ENCODE results near the gene MOBP.
A peak's percentile ranks its signal among the peaks of the same experiment; 100 is the strongest.
"Not testable (repeated sequence)": the region's sequence is repeated elsewhere in the genome, so short reads cannot be mapped to it uniquely, and the experiment has no call there.

MOBP gene, protein sequence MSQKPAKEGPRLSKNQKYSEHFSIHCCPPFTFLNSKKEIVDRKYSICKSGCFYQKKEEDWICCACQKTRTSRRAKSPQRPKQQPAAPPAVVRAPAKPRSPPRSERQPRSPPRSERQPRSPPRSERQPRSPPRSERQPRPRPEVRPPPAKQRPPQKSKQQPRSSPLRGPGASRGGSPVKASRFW

DNA sequence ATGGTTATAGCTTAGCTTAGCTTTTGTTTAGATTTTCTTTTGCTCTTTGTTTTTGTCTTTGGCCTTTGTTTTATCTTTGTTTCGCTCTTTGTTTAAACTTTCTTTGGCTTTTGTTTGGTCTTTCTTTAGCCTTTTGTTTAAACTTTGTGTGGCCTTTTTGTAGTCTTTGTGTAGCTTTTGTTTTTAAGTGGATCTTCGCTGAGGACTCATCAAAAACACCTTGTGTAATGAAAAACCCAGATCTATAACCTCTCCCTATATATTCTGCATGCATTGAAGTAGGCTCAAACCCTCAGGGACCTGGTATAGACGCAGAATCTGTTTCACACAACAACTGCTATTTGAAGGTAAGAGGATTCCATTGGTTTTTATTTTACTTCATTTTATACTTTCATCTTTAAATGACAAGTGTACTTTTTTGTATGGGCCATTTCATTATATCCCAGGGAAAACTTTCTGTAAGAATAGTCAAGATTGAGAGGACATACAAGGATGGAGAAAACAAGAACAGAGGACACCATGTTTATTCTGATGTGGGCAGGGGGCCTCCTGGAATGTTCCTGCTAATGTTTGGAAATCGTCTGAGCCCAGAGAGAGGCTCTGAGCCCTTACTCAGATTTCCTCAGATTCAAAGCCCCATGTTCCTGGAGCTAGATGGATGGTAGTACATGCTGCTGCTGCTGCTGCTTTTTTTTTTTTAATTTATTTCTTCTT, at the start of gene MOBP:
Gene MOBP (plus strand): TSS at position 287 of the 714 bp plus-strand sequence. CDS start 34,390 bp downstream, outside the sequence.
- no peak for DNase-seq

DNA sequence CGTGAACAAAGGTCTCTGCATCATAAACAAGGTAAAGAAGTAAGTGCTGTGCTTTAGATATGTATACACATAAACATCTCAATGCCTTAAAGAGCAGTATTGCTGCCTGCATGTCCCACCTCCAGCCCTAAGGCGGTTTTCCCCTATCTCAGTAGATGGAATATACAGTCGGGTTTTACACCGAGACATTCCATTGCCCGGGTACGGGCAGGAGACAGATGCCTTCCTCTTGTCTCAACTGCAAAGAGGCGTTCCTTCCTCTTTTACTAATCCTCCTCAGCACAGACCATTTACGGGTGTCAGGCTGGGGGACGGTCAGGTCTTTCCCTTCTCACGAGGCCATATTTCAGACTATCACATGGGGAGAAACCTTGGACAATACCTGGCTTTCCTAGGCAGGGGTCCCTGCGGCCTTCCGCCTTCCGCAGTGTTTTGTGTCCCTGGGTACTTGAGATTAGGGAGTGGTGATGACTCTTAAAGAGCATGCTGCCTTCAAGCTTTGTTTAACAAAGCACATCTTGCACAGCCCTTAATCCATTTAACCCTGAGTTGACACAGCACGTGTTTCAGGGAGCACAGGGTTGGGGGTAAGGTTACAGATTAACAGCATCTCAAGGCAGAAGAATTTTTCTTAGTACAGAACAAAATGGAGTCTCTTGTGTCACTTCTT, 48.8 kb upstream of the MOBP start:
- not testable (repeated sequence) for DNase-seq

DNA sequence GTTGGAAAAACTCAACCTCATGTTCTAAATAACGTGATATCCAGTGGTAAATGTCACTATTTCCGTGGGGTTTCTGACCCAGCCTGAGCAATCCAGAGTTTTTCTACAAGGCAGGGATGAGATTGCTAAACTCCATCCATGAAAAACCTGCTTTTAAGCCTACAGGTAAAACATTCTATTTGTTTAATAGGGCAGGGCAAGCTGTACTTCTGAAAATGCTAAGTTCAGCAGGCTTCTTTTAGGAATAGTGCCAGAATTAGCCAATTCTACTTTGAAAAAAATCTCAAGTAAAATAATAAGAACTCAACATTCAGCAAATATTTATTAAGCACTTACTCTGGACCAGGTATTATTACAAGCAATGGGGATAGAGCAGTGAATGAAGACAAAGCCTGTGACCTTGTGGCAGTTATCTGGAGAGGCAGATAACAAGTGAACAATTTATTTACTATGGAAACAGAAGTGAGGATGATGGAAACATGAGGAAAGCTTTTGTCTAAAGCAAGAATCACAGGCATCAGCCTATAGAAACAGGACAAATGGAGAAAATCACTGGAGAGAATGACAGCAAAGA, 47.7 kb upstream of the MOBP start:
- no peak for DNase-seq

DNA sequence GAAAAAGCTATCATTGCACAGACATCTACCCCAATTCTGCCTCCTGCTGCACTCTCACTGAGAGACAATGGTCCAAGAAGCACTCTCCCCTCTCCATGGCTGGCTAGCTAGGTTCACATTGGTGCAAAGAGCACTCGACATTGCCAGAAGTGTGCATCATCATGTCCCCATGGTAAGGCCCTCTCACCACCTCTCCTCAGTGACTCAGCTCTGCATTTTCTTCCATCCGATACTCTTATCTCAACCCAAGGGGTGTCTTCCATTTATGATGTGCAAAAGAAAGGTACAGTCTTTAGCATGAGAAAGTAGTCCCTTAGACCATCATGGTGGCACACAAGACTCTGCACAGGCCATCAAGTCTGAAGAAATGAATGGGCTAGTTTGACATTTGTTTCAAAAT, 46.9 kb upstream of the MOBP start:
- DNase-seq = no peak

DNA sequence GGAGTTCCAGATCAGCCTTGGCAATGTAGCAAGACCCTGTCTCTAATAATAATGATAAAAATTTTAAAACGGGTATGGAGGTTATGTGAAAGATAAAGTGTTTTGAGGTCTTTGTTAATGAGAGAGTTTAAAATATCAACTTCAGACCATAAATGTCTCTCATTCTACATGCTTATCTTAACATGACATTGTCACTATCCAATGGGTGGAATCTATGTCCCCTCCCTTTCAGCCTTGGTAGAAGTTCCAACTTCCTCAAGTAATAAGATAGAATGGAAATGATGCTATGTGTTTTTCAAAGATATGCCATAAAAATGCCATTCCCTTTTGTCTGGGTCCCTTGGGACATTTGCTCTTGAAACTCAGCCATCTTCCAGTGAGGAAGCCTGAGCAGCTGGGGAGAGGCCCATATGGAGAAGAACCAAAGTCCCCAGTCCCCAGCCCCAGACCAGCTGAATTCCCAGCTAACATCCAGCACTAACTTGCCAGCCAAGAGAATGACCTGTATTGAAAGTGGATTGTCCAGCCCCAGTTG, 44.0 kb upstream of the MOBP start:
- DNase-seq = no peak

DNA sequence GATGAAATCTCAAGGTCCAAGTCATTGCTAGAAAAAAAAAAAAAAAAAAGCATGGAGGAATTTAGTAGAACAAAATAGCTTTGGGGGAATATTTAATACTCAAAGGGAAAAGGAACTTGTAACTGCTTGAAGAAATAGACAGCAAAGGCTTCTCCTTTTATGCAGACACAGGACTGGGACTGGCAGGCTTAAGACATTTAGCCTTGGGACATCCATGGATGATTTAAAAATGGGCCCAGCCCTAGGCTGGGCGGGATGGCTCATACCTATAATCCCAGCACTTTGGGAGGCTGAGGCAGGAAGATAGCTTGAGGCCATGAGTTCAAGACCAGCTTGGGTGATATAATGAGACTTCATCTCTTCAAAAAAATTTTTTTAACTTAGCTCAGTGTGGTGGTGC, 41.2 kb upstream of the MOBP start:
- DNase-seq = no peak

DNA sequence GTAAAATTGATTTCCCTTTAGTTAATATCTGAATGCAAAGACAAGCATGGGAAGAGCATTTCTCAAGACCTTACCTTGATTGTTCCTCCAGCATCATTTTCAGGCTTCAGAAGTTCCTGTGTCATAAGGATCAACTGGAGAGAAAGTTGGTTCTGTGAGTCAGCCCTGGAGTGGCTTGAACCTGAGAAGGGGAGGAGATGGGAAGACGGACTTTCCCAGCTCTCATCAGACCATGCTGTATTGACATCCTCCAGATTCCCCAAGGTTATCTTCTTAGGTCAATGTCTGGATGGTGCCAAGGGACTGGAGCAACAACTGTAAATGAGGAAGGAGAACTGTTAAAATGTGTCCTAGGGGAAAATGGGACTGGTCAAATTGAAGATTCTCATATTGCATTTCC, 40.0 kb upstream of the MOBP start:
- DNase-seq = no peak

DNA sequence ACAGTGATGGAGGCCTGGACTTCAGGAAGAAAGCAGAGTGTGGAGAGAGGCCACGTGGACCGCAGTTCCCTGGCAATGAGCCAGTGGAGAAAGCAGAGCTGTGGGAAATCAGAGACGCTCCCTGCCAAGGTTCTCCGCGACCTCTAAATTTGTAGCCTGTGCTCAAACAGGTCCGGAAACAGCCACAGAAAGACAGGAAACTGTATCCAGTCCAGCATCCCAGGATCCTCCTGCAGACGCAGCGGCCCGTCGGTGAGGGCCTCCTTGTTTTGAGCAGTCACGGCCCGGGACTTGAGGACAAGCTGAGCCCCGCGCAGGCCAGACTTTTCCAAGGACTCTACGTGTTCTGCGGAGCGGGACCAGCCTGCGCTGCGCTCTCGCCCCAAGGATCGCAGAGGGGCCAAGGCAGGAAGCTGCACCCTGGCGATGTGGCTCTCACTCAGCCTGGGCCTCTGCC, 38.7 kb upstream of the MOBP start:
- DNase-seq = no peak

DNA sequence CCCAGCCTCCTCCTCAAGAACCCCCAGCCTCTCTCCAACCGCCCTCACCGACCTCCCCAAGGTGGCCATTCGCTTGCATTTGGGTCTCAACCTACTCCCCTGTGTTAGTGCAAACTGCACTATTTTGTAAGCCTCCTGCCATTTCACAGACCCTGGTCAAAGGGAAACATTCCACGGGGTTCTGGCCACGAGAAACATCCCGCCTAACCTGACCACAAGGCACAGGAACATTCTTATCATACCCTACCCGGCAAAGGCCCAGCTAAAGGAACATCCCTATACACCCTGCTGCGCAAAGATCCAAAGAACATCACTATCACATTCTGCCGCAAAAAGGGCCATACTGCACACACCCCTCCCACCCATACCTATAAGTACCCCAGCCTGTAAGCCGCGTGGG, 38.0 kb upstream of the MOBP start:
- no peak for DNase-seq

DNA sequence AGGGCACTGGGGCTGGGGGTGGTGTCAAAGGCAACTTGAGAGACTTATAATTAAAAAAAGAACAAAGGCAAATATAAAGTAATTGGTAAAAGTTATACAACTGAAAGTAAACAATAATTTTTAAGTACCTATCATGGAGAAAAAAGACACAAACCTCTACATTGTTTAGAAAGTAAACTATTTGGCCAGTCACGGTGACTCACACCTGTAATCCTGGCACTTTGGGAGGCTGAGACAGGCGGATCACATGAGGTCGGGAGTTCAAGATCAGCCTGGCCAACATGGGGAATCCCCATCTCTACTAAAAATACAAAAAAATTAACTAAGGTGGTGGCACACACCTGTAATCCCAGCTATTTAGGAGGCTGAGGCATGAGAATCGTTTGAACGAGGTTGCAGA, 35.1 kb upstream of the MOBP start:
- no peak for DNase-seq

DNA sequence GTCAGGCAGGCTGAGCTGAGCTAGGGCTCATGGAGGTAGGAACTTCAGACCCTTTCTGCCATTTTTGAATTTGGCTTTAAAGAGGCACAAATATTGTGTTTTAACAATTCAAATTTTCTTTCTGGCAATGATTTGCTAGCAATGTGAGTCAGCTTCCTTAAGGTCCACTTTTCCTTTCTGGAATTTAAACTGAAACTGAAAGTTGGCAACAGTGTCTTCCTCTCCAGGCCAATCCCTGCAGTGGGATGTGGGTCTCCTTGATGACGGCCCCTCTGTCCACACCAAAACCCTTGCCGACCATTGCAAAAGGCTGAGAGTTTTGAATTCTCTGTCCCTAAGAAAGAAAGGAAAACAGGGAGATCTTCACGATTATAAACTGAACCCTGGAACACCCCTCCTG, 33.8 kb upstream of the MOBP start:
- DNase-seq = no peak

DNA sequence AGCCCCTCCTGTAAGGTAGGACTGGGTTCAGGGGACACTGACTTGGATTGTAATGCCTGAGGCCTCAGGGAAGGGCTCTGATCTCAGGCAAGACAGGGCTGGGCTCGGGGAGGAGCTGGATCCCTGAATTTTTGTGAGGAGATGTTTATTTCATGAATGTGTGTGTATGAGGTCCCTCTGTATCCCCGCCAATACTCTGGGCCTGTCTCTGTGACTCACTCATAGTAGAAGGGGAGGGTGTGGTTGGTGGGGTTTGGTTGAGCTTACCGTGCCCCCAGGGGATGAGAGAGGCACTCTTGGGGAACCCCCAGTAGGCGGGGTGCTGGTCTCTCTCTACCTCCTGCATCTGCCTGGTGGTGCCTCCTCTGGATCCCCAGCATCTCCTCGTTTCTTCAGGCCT, 32.9 kb upstream of the MOBP start:
- no peak for DNase-seq

DNA sequence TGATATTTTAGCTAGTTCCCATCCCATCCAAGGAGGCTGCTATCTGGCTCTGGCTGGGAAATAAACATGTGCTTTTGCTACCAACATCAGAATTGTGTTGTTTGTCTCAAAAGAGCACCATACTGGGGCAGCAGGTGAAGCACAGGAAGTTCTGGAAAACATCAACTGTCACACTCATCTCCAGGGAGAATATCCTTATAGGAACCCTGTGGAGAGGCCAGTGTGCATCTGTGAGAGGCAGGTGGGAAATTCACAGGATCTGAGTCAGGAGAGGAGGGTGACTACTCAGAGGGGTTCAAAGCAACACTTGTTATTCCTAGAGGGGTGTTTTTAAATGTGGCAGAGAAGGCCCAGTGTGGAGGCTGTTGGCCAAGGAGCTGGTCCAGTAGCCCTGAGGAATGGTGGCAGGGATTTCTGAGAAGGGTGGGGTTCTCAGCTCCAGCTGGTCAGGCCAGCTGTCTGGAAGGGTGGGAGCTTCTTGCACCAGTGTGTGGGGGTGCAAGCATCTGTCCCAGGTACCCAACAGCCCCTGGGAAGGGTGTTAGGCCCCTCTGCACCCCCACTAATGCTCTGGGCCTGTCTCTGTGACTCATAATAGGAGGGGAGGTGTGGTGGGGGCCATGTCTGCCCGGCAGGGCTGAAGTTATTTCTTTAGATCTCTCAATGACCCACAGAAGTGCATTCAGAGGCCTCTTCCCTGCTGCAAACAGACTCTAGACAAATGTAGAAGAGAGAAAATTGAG, 32.3 kb upstream of the MOBP start:
- no peak for DNase-seq

DNA sequence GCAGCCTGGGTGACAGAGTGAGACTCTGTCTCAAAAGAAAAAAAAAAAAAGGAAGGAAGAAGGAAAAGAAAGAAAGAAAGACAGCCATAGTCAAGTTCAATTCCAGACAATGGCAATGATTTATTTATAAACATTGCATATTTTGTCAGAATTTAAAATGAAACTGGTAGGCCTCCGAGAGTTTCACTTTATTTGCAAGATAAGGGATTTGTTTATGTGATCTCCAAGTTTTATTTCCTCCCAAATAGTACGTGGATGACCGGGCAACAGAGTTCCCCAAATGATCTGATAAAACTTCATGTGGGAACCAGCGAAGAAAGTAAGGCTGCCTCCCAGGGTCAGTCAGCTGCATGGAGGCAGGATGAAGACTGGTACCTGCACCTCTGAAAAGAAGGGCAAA, 28.6 kb upstream of the MOBP start:
- DNase-seq = no peak

DNA sequence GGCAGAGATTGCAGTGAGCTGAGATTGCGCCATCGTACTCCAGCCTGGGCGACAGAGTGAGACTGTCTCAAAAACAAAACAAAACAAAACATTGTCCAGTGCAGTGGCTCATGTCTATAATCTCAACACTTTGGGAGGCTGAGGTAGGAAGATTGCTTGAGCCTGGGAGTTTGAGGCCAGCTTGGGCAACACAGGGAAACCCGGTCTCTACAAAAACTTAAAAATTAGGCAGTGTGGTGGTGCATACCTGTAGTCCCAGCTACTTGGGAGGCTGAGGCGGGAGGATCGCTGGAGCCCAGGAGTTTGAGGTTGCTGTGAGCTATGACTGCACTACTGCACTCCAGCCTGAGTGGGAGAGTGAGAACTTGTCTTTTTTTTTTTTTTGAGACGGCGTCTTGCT, 27.2 kb upstream of the MOBP start:
- no peak for DNase-seq

DNA sequence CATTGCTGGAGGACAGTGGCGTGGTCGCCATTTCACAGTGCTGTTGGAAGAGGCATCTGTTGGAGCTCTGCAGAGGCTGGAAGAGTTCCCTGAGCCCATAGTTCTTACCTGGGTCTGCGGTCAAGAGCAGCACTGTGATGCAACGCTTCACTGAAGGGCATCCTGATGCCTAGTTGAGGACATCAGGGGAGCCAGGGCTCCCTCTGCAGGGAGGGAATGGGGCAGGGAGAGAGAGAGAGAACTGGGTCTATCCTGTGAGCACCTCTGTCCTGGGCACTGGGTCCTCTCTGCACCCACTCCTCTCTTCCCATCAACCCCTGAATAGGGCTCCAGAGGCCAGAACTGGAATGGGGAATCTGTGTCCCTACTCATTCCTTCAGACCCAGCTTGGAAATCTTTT, 23.9 kb upstream of the MOBP start:
- DNase-seq = no peak

DNA sequence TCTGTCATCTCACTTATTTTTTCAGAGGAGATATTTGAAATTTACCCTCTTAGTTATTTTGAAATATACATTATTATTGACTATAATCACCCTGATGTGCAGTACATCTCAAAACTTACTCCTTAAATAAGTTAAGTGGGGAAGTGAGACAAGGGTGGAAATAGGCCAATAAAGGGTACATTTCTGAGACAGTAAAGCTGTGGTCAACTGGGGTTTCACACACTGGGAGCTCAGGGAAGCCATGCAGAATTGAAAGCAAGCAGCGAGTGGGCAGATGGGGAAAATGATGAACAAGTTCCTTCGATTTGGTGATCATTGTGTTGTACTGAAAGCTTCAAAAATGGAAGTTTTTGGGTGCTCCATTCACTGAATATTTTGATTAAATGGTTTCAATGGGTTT, 21.6 kb upstream of the MOBP start:
- DNase-seq = no peak

DNA sequence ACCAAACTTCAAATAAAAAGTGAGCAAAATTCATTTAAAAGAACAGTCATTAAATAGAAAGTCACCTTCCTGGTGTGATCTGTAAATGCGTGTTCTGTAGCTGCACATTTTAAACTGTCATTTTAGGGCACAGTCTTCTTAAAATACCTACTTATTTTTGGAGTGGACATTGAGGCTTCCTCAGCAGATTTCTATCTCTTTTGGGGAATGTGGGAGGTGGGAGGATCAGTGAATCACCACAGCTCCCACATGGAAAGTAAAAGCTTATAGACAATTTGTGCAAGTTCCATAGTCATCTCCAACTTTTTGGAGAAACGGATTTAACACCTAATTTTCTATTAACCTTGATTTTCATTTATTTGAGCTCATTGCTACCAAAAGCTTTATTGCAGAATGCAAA, 21.0 kb upstream of the MOBP start:
- no peak for DNase-seq

DNA sequence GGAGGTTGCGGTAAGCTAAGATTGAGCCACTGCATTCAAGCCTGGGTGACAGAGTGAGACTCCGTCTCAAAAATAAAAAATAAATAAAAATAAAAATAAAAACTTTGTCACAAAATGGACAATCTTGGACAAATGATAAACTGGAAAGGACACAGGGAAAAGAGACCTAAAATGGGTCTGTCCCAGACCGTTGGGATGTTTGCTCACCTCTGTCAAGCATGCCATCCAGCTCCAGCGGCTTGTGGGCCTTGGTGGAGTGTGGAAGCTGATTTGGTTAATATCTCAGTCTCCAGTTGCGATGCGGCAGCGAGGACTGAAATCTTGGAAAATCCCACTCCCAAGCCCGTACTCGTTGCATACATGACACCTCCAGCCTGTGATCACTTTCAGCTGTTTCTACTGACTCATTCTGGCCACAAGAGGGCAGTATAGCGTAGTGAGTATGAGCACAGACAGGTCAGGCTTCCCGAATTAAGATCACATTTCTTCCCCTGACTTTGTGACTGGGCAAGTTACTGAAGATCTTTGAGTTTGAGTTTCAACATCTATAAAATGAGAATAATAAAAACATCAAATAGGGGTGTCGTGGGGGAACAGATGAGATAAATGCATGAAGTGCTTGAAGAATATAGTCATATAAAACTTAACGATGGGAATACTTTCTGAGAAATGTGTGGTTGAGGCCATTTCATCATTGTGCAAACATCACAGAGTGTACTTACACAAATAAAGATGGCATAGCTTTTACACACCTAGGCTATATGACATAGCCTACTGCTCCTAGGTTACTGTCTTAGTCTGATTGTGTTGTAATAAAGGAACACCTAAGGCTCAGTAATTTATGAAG, 19.6 kb upstream of the MOBP start:
- peak; percentile 65 for DNase-seq

DNA sequence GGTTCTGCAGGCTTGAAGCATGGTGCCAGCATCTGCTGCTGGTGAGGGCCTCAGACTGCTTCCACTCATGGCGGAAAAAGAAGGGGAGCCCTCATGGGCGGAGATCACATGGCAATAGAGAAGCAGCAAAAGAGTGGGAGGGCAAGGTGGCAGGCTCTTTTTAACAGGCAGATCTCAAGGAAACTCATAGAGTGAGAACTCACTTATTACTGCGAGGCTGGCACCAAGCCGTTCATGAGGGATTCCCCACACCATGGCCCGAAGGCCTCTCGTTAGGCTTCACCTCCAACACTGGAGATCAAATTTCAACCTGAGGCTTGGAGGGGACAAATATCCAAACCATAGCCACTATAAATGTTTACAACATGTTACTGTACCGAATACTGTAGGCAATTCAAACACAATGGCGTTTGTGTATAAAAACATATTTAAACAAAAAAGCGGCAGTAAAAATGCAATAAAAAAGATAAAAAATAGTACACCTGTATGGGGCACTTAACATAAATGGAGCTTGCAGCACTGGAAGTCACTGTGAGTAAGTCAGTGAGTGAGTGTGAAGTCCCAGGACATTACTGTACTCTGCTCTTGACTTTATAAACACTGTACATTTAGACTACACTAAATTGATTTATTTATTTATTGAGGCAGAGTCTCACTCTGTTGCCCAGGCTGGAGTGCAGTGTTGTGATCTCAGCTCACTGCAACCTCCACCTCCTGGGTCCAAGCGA, 18.8 kb upstream of the MOBP start:
- DNase-seq = no peak

DNA sequence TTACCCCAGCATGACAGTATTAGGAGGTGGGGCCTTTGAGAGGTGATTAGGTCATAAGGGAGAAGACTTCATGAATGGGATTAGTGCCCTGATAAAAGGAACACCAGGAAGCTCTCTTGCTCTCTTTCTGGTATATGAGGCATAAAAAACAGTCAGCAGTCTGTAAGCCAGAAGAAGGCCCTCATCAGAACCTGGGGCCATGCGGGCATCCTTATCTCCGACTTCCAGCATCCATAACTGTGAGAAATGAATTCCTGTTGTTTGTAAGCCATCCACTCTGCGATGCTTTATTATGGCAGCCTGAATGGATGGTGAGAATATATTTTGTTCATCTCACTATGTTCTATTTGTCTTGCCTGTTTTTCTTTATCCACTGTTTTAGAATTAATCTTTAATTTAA, 17.7 kb upstream of the MOBP start:
- no peak for DNase-seq
